HG03066 (cell line): ENCODE measurements around the gene ESD.

Experiments used
- ATAC-seq: cut with Tn5 transposase; IDR thresholded peaks from one replicate; pipeline ENCODE4 v1.9.1; 2021; ENCODE audit warnings: low read depth; ENCODE audit not compliant: unreplicated experiment

ESD gene

DNA sequence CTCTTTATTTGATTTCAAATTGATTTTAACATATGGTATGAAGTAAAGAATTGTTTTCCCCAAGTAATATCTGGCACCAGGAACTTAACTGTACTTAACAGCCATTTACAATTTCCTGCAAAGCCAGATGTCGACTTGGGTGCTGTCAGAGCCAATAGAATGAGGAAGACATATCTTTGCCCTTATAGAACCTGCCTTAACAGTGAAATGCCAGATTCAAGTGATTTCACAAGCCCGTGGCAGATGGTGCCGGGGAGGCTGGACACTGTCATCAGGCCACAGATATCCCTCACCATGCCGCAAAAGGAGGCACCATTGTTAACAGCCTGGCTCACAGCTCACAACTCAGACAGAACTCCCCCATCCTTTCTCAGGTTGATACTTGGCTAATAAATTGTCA, 48.7 kb downstream of the ESD start:
- no peak for ATAC-seq

DNA sequence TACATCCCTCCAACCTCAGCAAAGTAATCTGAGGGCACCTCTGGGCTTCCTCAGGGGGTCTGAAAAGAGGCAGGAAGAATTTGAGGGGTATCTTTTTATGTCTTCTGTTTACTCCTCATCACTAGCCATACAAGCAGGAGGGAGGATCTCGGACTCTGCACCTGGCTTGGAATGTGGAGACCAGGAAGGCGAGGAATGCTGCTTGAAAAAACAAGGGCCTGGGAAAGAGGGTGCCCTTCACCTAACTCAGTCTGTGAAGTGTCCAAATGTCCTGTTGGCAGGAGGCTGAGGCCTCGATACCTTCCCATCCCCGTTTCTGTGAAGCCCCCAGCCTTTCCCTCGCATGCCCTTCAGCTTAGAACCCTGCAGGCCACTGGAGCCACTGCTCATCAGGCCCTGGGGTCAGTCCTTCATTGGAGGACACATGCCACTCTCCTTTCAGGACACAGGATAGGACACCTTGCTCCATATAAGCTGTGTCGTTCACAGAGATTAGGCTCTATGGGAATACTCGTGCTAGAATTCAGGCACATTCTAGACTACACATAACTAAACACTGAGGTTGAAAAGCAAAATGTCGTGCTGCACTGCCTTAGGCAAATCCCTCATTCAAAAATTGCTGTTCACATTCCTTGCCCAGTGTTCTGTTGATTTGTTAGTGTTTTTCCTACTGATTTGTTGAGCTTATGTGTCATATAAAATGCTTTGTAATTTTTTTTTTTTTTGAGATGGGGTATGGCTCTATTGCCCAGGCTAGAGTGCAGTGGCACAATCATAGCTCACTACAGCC, 49.7 kb downstream of the ESD start:
- no peak for ATAC-seq

- no peak for ATAC-seq
These were observed 51.3 kb downstream of the ESD start for GRCh38 chr13:46745706-46746105.

GRCh38 chr13:46745062-46745461, 51.9 kb downstream of the ESD start:
- ATAC-seq, result no peak

DNA sequence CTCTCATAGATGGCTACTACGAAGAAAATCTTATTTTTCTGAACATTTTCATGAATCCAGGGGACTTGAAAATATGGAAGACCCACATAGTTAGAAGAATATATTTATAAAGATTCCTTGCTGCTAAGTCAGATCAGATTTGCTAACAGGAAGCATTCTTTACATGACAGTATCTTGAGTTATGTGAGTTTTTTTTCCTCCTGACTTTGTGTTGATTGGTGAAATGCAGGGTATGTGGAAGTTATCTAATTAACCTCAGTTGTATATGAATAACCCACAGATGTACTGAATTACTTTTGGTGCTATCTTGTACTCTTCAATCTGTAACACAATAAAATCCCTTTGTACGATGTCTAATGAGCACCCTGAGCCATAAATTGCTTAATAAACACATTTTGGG, 53.8 kb downstream of the ESD start:
- ATAC-seq, result no peak

DNA sequence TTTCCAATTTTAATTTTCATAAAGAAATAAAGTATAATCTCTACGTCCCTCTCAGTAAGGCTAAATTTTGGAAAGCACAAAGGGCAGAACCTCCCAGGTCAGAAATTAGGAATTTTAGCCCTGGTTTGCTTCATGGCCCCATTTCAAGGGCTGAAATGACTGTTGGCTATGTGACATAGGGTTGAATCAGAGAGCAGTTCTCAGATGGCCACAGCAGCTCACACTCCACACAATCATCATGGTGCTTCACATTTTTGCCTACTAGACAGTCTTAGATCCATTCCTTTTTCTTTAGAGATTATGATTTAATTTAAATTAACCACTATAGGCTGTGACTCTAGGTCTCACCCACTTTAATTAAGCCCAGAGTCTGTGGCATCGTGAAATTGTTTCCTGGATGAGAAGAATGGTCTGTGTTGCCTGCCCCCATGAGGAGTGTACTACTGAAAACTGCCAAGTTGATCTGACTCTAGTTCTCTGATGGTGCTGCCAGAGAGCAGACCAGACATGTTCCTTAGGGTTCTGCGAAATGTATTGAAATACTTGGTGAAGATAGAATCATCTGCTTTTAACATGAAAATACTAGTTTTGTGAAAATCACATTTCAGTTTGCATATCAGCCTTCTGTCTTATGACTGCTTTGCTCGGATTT, 57.4 kb downstream of the ESD start:
- no peak for ATAC-seq

DNA sequence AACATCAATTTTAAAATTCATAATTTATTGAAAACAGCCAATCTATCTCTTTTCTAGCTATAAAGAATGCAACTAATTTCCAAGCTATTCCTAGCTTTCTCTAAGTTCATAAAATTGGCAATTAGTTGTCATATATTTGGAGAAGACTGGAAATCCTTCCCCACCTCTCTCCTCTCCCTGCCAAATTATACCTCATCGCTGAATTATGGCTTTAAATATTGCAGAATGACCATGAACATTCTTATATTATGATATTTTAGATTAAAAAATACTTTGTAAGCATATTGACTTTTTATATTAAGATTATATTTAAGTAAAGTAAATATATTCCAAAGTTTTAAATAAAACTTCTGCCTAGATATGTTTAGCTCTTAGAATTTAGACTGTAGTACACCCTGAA, 58.2 kb downstream of the ESD start:
- ATAC-seq, result no peak

DNA sequence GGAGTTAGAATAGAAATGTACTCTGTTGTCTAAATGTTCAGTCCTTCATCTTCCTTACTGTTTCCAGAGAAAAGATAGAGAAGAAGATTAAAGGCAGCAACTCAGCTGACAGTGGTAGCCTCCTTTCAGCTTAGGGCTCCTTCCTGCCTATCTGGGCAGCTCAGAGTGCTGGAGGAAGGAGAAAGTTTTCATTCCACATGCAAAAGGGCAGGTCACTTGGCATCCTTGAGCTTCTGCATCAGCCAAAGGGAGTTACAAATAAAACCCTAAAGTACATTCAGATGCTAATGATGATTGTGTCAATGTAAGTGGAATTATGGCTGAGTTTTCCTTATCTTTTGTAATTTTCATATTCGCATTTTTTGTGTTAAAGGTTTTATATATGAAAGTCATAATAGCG, 58.9 kb downstream of the ESD start:
- no peak for ATAC-seq

- no peak for ATAC-seq
These were observed 60.2 kb downstream of the ESD start for GRCh38 chr13:46736541-46737310.

GRCh38 chr13:46735425-46735824, 61.5 kb downstream of the ESD start:
- no peak for ATAC-seq

DNA sequence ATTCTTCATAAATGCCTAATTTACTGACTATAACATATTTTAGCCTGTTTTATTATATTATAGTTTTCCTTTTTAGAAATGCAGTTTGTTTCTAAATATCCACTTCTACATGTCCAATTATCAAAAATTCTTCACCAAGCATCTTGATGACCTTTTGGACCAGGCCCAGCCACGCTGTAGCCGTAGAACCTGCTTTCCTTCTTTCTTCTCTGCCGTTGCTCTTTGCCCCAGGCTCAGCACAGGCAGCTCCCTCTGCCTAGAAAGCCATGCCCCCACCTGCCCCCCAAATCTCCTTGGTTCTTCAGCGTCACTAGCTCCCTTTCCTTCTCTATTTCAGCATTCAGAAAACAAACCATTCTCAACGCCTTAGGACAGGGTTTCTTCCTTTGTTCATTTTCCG, 65.4 kb downstream of the ESD start:
- no peak for ATAC-seq

- no peak for ATAC-seq
These were observed 68.2 kb downstream of the ESD start for GRCh38 chr13:46728777-46729176.

DNA sequence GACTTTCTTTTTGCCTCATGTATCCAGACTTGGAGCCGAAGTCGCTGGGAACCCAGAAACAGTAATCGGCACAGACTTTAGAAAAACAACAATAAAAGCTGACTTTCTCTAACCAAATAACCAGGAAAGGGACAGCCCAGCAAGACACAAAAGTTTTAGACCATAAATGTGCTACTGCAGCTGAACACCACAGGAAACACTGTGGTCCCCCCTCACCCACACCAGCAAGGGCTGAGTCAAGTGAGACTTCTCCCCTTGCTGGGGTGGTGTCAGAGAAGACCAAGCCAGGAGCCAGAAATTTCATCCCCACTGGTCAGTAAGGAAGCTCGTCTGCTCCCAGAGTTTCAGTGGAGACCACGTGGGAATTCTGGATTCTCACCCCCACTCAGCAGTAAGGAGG, 70.6 kb downstream of the ESD start:
- ATAC-seq, result no peak
